Fibroblast of skin of left biceps (primary cell): Measurements from ENCODE around the gene KCTD20.

Experiments used
- DNase-seq, 2 experiments: peaks; one replicate each; pipeline ENCODE4 v3.0.0-alpha.2; 2013; ENCODE audit warnings: low read depth in 2 of 2

The KCTD20 gene

DNA sequence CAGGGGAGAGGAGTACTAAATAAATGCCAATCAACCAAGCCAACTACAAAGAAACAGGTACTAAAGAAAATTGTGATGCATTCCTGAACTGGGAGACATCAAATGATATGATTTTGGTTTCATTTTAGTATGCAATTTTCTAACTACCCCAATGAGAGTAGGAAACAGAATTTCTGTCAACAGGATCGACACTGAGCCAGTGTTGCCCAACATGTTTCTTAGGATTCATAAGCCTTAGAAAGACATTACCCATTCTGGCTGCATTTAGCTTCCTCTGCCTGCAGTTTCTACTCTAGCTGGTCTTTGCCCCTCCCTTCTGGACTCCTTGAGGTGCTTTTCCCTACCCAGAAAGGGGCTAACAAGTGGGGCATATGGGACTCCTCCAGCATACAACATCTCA, 49.8 kb downstream of the KCTD20 start:
- no peak for DNase-seq

DNA sequence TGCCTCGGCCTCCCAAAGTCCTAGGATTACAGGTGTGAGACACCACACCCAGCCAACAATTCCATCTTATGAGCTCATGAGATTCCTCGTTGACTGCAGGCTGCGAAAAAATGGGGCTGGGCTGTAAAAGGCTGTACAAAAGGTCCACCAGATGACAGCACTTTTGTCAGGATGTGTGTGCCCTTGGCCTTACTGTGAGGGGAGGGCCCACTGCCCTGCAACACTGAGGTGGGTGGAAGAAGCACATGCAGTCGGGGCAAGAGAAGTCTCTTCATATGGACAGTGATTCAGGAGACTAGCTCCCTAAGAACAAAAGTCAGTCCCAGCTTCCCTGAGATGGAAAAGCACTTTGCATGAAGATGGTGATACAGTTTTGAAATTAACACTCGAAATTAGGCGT, 50.5 kb downstream of the KCTD20 start:
- DNase-seq = no peak

DNA sequence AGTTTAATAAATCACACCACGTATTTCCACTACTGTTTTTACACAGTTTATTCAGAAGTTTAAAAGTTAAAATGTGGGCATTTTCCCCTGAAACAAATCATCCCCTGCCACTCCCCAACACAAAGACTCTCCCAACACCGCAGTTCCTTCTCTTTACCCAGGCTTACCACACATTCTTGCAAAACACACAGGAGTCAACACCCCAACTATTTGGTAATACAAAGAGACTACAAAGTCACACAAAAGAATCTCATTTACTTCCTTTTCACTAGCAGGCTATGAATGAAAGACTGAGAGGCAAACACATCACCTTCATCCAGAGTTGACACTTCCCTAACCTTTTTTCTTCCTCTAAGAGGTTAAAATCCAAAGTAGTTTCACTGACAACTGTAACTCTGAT, 51.1 kb downstream of the KCTD20 start:
- DNase-seq = no peak

DNA sequence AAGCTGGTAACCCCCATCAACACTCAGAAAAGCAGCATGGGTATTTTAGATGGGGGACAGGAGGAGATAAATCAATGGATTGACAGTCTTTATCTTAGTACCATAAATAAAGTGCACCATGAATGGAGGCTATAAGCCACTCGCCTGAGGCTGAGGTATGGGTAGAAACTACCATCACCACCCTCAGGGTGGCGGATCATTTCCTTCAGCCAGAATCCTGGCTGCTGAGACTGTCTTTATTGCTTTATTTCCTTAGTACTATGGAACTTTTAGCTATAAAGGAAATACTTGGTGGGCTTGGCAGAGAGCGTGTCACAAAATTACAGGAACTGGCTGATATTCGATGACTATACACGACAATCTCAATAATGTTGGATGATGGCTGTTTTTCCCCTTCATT, 52.3 kb downstream of the KCTD20 start:
- no peak for DNase-seq

DNA sequence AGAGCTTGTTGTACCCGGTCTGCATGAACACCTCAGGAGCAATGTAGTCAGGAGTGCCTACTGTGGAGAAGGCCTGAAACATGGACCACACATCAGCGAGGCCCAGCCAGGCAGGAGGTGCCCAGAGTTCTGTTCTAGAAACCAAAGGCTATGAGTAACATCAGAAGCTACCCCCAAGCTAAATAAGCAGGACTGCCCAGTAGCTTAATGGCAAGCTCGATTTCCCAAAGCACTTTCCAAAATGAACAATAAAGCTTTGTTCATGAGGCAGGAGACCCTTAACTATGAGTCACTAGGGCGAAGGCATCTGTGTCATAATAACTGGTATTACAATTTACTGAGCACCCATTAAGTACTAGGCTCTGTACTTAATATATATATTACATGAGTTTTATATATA, 57.1 kb downstream of the KCTD20 start:
- DNase-seq = no peak

DNA sequence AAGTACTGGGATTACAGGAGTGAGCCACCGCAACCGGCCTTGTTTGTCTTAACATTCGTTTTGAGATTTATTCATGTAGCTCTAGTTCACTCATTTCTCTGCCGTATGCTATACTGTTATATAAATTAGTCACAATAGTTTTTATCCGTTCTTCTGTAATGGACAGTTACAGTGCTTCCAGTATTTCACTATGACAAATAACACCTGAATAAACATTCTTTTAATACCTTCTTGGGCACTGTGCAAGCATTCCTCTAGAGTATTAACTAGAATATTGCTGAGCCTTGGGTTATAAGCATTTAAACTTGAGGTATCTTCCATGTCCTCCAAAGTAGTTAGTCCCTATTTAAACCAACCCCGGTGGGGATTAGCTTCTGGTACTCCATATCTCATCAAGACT, 58.9 kb downstream of the KCTD20 start:
- DNase-seq = no peak

DNA sequence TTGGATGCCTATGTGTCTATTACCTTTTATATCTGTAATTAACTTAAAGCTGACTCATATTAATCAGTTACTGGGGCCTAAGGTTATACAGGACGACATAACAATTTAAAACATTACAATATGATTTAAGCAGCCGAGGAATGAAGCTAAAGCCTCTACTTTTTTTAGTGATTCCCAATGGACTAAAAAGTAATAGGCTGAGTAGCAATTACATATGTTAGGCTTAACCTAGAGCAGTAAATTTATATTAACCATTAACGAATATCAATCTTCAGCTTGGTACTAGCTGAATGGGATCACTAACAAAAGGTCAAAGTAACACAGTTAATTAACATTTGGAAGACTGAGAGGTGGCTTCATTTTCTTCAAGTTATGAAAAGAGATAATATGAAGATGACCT, 61.4 kb downstream of the KCTD20 start:
- no peak for DNase-seq

DNA sequence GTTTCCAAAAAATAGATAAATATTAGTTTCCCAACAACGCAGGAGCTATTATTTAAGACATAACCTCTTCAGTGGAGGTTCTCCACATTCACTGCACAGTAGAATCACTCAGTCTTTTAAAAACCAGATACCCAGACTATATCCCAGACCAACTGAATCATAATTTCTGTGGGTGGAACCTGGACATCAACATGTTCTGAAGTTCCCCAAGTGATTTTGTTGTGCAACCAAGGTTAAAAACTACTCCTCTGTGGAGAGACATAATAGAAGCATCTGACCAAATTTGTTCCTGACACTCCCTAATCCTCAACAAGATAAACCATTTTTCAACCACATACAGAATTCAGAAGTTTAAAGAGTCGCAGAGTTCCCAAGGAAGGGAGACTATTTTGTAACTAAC, 62.2 kb downstream of the KCTD20 start:
- DNase-seq = no peak

DNA sequence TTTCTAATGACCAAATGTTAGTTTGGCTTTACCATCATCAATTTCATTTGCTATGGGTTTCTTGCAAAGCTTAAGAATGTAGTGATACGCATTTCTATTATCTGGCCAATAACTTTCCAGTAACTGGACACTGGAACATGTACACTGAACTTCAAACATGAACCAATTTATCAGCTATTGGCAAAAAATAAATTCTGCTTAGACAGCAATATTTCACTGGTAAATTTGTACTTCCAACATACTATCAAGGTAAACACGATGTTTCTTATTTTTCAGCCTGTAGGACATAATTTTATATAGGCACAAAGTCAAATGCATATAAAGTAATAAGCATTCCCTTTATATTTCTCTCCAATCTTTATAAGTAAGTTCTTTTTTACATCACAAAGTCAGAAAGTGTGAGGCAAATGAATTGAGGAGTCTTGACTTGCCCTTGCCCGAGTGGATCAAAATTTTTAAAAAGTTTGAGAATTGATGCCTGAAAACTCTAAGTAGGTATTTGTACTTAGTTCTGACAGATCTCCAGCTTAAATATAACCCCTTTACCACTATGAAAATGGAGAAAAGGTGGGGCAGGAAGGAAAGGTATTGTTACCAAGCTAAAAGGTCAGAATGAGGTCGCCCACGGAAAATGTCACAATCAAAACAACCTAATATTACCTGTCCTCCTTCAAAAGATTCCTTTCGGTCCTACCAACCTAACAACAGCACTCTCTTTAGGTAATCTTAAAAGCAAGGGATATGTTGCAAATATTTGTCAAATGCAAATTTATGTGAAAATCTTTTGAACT, 63.1 kb downstream of the KCTD20 start:
- DNase-seq = no peak

DNA sequence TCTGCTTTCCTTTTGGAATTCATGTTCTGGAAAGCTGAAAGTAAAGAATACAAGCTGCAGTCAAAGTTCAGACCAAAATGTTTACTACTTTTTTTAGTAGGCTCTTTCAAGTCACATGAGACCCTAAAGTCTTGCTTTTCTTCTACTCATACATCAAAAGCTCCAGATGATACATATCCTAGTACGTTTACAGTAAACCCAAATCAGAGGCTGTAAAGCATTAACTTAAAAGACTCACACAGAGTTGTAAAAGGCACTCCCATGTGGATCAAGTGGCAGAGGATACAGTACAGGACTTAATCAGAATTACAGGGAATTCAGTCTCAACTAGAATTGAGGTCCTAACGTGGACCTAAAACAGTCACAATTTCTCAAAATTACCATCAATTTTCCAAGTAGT, 63.8 kb downstream of the KCTD20 start:
- DNase-seq = no peak

DNA sequence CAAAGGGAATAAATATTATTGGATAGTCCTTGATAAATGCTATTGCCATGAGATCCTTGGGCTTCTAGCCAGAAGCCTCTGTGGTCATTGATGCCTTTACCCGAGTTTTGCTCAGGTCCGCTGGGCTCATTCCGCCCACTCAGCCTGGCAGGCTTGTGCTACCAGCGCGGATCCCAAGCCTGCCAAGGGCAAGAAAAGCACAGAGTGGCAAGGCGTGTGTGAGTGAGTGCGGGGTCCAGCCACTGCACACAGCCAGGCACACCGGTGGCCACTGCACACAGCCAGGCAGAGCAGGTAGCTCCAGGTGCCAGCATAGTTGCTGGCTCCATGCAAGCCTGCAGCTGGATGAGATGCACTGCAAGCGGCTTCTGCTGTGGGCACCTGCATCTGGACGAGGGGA, 65.7 kb downstream of the KCTD20 start:
- DNase-seq = no peak

DNA sequence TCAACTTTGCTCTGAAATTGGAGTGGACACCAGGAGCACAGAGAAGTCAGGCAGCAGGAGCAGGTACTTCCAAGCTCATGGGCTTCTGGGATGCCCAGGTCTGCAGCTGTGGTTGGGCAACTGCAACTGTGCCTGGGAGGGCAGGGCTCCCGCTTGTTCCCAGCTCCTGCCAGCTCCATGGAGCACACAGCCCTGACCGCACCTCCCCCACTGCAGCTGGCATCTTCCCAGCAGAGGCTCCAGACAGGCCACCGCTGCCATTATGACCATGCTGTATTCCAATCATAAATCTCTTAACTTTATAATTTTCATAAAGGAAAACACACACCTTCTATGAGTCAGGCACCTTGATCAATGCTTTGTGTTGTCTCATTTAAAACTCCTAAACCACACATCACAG, 67.6 kb downstream of the KCTD20 start:
- no peak for DNase-seq

DNA sequence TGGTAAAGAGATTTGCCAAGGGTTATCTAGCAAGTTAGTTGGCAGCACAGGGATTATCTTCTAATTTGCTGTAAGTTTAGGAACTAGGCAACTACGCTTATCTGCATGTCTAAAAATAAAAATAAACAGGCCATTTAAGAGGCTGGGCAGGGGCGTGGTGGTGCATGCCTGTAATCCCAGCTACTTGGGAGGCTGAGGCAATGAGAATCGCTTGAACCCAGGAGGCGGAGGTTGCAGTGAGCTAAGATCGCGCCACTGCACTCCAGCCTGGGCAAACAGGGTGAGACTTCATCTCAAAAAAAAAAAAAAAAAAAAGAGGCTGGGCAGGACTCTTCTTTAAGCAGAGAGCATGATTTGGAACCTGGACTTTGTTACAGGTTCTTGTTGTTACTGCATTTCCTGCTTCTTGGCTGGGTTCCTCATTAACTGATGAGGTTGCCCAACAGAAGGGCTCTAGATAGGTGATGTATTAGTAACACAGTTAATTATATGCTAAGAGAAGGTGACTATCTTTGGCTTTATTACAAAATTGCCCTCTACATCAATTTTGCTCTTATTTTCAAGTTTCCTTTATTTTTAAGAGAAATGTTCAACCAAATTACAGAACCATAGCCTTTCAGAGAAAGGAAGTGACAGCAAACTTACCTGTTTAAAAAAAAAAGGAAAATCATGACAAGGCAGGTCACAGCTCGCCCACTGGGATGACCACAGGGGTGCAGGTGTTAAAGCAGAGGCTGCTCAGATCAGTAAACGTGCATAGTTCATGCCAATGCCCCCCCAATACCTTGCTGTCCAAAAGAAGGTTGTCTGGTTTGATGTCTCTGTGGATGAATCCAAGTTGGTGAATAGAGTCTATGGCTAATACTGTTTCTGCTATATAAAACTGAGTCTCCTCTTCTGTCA, 72.0 kb downstream of the KCTD20 start:
- DNase-seq = no peak

DNA sequence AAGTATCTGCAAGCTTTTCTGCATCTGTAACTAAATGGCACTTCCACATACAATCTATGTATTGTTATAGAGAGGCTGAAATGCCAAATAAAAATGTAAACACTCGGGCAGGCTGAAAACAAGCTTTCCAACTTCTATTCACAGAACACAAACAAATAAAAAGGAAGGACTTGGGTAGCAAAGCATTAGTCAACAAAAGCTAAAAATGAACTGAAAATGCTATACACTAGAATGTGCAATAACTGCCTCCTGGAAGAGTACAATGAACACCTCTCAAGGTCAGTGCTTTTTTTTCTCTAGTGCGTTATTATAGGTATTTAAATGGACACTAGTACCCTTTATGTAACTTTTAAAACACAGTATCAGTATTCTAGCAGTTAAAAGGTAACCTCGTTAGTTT, 73.0 kb downstream of the KCTD20 start:
- no peak for DNase-seq

DNA sequence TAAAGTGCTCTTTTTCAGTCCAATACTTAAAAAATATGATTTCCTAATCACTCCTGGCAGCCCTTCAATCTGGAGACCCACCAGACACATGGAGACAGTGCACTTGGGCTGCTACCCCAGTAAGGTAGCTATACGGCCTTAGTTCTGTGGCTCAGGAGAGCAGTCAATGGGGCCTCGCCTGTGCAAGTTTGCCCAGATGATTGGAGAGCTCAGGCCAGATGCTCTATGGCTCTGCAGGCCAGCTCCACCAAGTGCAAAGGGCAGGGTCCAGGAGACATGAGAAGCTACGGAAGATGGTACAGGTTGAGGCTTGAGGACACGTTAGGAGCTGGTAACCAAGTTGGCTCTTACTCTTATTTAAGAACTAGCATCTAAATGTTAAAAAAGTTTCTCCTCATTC, 73.8 kb downstream of the KCTD20 start:
- no peak for DNase-seq

DNA sequence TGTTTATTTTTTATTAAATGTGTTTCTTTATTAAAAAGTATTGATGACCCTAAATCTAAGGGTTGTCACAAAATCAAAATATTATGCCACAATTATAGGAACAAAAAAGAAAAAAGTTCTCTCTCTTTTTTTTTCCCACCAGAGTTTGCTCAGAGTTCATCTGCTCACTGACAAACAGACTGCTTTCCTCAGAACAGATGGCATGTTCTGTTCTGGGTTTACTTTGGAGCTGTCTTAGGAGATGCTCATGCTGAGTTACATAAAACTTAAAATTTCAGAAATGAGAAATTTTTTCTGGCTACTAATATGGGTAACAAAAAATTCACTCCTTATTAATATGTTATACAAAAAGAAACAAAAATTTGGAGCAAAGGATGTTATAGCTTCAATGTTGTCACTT, 74.2 kb downstream of the KCTD20 start:
- no peak for DNase-seq

DNA sequence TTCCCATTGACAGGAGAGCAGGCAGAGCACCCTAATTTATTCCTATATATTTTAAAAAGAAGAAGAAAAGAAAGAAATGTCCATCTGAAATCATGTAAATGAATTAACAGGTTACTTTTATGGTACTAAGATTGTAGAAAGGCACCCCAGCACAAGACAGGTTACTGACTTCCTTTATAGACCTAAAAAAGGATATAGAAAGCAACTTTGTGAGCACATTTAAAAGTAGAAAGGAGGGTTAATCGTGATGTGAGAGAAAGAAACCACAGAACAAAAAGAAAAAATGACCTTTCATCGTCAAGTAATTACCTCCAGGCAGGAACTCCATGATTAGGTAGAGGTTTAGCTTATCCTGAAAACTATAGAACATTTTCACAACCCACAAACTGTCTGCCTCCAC, 74.6 kb downstream of the KCTD20 start:
- DNase-seq = no peak

DNA sequence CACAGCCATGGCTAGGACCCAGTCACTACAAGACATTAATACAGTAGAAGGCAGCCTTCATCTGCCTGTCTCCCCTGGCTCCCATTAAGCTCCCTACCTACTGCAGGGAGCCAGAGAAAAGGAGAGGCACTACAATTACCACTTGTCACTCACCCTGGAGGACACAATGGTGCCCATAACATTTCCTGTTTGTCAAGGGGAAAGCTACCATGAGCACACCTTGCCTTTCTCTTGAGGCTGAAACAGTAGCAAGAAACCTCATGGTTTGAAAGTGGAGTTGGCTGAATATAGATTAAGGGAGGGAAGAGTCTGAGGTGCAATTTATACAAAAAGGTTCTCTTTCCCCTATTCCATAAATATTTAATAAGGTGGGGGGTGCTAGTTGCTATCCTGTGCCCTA, 76.6 kb downstream of the KCTD20 start:
- no peak for DNase-seq

DNA sequence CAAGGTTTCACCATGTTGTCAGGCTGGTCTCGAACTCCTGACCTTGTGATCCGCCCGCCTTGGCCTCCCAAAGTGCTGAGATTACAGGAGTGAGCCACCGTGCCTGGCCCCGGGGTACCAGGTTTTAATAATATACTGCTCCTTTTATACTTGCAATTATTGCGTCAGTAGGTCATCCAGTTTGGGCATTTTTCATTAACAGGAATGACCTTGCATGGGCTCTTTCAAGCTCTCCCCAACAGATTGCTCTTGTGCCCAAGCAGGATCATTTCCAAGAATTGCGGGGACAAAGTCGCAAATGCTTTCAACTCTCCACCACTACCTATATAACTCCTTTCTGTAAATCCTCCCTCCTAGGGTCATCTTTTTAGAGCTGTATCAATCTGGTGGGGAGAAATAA, 80.7 kb downstream of the KCTD20 start:
- no peak for DNase-seq

DNA sequence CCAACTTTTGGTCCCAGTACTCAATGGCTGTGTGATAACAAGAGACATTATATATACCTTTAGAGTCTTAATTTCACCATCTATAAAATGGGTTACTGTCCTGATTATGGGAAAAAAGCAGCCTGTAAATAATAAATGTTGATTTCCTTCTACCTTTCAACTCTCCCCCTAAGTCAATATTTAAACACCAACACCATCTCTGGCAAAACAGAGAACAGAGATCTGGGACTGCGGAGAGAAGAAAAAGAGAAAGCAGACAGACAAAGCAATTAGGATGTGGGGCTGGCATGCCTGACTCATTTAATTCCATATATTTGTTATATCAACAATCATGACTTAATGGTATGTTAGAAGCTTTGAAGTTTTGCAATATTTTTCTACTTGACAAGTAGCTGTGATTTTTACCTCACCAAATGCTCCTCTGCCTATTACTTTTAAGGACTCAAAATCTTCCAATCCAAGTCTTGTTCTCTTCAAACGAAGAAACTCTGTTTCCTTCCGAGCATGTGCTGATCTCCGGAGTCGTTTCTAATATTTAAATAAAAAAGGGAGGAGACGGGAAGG, 81.2 kb downstream of the KCTD20 start:
- no peak for DNase-seq

DNA sequence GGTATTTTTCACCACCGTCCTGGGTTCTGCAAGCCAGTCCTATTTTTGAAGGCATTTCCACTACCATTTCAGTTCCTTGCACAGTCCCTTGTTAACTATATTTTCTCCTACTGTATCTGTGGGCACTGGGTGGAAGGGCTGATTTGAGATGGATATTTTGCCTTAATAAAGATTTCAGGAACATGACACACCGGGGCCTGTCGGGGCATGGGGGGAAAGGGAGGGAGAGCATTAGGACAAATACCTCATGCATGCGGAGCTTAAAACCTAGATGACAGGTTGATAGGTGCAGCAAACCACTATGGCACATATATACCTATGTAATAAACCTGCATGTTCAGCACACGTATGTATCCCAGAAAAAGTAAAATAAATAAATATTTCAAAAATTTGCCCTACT, 82.1 kb downstream of the KCTD20 start:
- DNase-seq = no peak

DNA sequence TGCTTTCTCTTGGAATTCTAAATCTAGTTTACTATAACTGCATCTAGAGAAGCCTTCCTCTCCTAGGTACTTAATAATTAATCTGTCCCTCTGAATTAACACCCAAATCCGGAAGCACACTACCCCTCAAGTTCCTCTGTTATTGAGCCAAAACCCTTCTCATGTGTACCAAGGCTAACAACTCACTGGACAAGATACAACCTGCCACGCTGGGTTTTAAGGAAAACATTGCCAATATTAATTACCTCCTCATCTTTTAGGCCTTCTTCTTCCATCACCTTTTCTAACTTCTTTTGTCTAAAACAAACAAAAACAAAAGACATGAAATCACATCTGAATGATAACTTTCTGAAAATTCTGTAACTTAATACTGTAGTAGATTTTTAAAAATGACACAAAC, 82.5 kb downstream of the KCTD20 start:
- DNase-seq = no peak

DNA sequence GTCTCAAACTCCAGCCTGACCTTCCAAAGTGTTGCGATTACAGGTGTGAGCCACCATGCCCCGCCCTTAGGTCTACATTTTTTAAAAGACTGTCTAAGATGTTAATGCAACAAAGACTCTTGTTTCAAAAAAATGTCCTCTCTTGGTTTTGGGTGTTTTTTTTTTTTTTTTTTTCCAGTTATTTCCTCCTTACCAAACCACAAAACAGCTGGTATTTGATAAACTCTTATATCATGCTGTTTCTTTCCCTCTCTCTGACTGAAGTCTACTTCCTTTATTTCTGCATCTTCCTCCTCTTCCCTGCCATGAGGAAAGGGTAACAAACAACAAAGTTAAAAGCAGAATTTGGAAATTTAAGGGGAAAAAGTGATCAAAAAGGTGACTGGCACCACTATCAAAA, 83.3 kb downstream of the KCTD20 start:
- no peak for DNase-seq
